Upper lobe of left lung (tissue), 4 donors: ENCODE results near the gene GLRX5.

Experiments used
- EP300 ChIP-seq, 4 donors: sonication (generic); formaldehyde crosslinking; IDR thresholded peaks; one replicate each; pipeline ENCODE4 v1.5.1; 2017; ENCODE audit warnings: antibody characterized with exemption in 4 of 4, control low read depth in 2 of 4
- POLR2A ChIP-seq, 4 donors: fragments of 450-650 bp; IDR thresholded peaks; one replicate each; pipeline ENCODE4 v1.5.1; 2016 to 2017; ENCODE audit warnings: antibody characterized with exemption in 4 of 4, mild to moderate bottlenecking in 2 of 4
- TF ChIP-seq, protein P1 (sequence below), 6 experiments: fragments of 450-650 bp in 4 of 6; fragments of 200-600 bp in 2 of 6; sonication (generic) in 2 of 6; IDR thresholded peaks; one replicate each; pipeline ENCODE4 v1.5.1; 2016 to 2019; ENCODE audit warnings: antibody characterized with exemption in 6 of 6

DNA sequence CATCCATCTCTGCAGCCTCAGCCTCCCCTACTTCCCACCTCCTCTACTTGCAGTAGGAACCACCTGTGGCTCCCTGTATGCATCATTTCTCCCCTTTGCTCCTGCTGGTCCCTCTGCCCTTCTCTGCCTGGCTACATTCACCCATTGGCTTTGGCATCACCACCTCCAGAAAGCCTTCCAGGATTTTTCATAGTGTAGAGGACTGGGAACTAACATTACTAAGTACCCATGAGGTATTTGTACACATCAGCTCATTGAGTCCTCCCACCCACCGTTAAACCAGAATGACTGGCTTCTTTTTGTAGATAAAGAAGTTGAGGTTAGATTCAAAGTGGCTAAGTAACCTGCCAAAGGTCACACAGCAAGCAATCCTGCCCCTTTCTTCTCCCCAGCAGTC, 35.5 kb upstream of the GLRX5 start:
- TF ChIP-seq, protein P1, sequence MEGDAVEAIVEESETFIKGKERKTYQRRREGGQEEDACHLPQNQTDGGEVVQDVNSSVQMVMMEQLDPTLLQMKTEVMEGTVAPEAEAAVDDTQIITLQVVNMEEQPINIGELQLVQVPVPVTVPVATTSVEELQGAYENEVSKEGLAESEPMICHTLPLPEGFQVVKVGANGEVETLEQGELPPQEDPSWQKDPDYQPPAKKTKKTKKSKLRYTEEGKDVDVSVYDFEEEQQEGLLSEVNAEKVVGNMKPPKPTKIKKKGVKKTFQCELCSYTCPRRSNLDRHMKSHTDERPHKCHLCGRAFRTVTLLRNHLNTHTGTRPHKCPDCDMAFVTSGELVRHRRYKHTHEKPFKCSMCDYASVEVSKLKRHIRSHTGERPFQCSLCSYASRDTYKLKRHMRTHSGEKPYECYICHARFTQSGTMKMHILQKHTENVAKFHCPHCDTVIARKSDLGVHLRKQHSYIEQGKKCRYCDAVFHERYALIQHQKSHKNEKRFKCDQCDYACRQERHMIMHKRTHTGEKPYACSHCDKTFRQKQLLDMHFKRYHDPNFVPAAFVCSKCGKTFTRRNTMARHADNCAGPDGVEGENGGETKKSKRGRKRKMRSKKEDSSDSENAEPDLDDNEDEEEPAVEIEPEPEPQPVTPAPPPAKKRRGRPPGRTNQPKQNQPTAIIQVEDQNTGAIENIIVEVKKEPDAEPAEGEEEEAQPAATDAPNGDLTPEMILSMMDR (IDR thresholded peaks at IDR 0.05) = no peak
- TF ChIP-seq POLR2A (IDR thresholded peaks at IDR 0.05) (no peak), EP300 (IDR thresholded peaks at IDR 0.05) (no peak)
